Esophagus squamous epithelium (tissue), 5 donors: ENCODE data around the gene EXPH5. TPM values are rescaled to one million over a fixed set of nuclear protein-coding genes. Genes with fewer than 3 reads are reported as not detected.
"Not testable (repeated sequence)": the region's sequence is repeated elsewhere in the genome, so short reads cannot be mapped to it uniquely, and the experiment has no call there.

Source experiments
- DNase-seq: peaks from one replicate; lab custom pipeline; 2025; lab: John Stamatoyannopoulos, UW
- H3K27ac ChIP-seq, 4 donors: fragments of 200-600 bp; sonication (generic); one replicate each; pipeline ENCODE4 v1.5.1; 2016 to 2019; ENCODE audit warnings: mild to moderate bottlenecking in 1 of 4
- H3K27me3 ChIP-seq, 4 donors: fragments of 200-600 bp; sonication (generic); 1 replicate in 3 of 4; 2 replicates in 1 of 4; pipeline versions ENCODE4 v1.5.1 to v1.6.0; 2017 to 2021; ENCODE audit warnings: antibody characterized with exemption in 1 of 4
- H3K36me3 ChIP-seq, 3 donors: fragments of 200-600 bp; sonication (generic); one replicate each; pipeline ENCODE4 v1.5.1; 2016 to 2019
- H3K4me1 ChIP-seq, 3 donors: fragments of 200-600 bp; sonication (generic); one replicate each; pipeline ENCODE4 v1.5.1; 2017 to 2019
- H3K4me3 ChIP-seq, 4 donors: fragments of 200-600 bp; sonication (generic); 1 replicate in 3 of 4; 2 replicates in 1 of 4; pipeline ENCODE4 v1.5.1; 2016 to 2019; ENCODE audit warnings: mild to moderate bottlenecking in 2 of 4, moderate library complexity in 1 of 4
- H3K9me3 ChIP-seq, 3 donors: fragments of 200-600 bp; sonication (generic); one replicate each; pipeline ENCODE4 v1.5.1; 2016 to 2019
- CTCF ChIP-seq, 6 experiments: fragments of 450-650 bp in 4 of 6; fragments of 200-600 bp in 2 of 6; sonication (generic) in 2 of 6; IDR thresholded peaks; one replicate each; pipeline ENCODE4 v1.5.1; 2016 to 2019; ENCODE audit warnings: antibody characterized with exemption in 6 of 6, mild to moderate bottlenecking in 4 of 6, moderate library complexity in 4 of 6
- POLR2A ChIP-seq, 4 donors: fragments of 450-650 bp; IDR thresholded peaks; one replicate each; pipeline ENCODE4 v1.6.1; 2017; ENCODE audit warnings: antibody characterized with exemption in 4 of 4, mild to moderate bottlenecking in 4 of 4, moderate library complexity in 3 of 4
- WGBS, 2 donors: methylation state at CpG; one replicate each; pipeline ENCODE4 v1.1.5; 2018; 5-methylcytosine and 5-hydroxymethylcytosine counted together
- intact Hi-C: fragments of 100-400 bp; cut with DNase I; formaldehyde crosslinking; loops from one replicate; pipeline ENCODE4 v1.15.0; 2022
- total RNA-seq, 4 donors: library from RNA; depleted of rRNA; stranded (reverse); fragments of >200 nt; gene quantifications; one replicate each; pipeline ENCODE4 v1.1.0, GENCODE V29; 2016
- donor health status: DM: yes; HTN: yes; CAD: no.

Gene EXPH5
- total RNA-seq, 4 donors from 2014 or later, result 23.4 to 36.7 (median 26.7) TPM

GRCh38 chr11:108587109-108587508 is 6.5 kb downstream of the EXPH5 start:
- intact Hi-C loops, result no loop called here
- DNase-seq, result no peak
- 87 to 96% methylated on average over 4 of the region's 4 CpGs for WGBS, 2 donors
- Histone ChIP-seq H3K4me3 (no peak overlapping the region), H3K4me1 (peaks cover 0 to 28% (median 0%) of the 10 kb centered on the region in 3 donors), H3K27ac (no peak overlapping the region), H3K9me3 (no peaks in the 10 kb centered on the region), H3K27me3 (no peaks in the 10 kb centered on the region), H3K36me3 (no peaks in the 10 kb centered on the region)
- TF ChIP-seq CTCF (IDR thresholded peaks at IDR 0.05) (no peak), POLR2A (IDR thresholded peaks at IDR 0.05) (no peak)

GRCh38 chr11:108586600-108586999 is 7.0 kb downstream of the EXPH5 start:
- DNase-seq, result no peak
- TF ChIP-seq CTCF (IDR thresholded peaks at IDR 0.05) (no peak), POLR2A (IDR thresholded peaks at IDR 0.05) (no peak)
- Histone ChIP-seq H3K27me3 (no peaks in the 10 kb centered on the region), H3K27ac (no peak overlapping the region), H3K36me3 (no peaks in the 10 kb centered on the region), H3K9me3 (no peaks in the 10 kb centered on the region), H3K4me1 (peaks cover 0 to 23% (median 0%) of the 10 kb centered on the region in 3 donors), H3K4me3 (no peak overlapping the region)
- 94% methylated on average over 3 of the region's 3 CpGs for WGBS, 2 donors
- intact Hi-C loops, result no loop called here

GRCh38 chr11:108586185-108586584 is 7.4 kb downstream of the EXPH5 start:
- H3K4me3 ChIP-seq, H3K36me3 ChIP-seq, H3K27me3 ChIP-seq, H3K9me3 ChIP-seq, H3K27ac ChIP-seq, intact Hi-C loops, DNase-seq: not testable (repeated sequence)
- H3K4me1 ChIP-seq, result peaks cover 0 to 19% (median 0%) of the 10 kb centered on the region in 3 donors
- WGBS, 2 donors, result 91 to 97% methylated on average over 4 of the region's 4 CpGs

- intact Hi-C loops, result no loop called here
- no peak overlapping the region for H3K4me3 ChIP-seq
- peaks cover 0 to 18% (median 0%) of the 10 kb centered on the region in 3 donors for H3K4me1 ChIP-seq
- H3K36me3 ChIP-seq, result no peaks in the 10 kb centered on the region
- DNase-seq, result no peak
- no peak for TF ChIP-seq CTCF (IDR thresholded peaks at IDR 0.05)
- no peak for TF ChIP-seq POLR2A (IDR thresholded peaks at IDR 0.05)
- H3K9me3 ChIP-seq, result no peaks in the 10 kb centered on the region
- H3K27ac ChIP-seq, result no peak overlapping the region
- H3K27me3 ChIP-seq, result no peaks in the 10 kb centered on the region
Observed at GRCh38 chr11:108584973-108585372, 8.6 kb downstream of the EXPH5 start.

GRCh38 chr11:108580645-108581044 is 12.9 kb downstream of the EXPH5 start:
- H3K27ac ChIP-seq, result no peak overlapping the region
- H3K4me1 ChIP-seq, result no peaks in the 10 kb centered on the region
- H3K9me3 ChIP-seq, result no peaks in the 10 kb centered on the region
- H3K27me3 ChIP-seq, result no peaks in the 10 kb centered on the region
- no peaks in the 10 kb centered on the region for H3K36me3 ChIP-seq
- WGBS, 2 donors, result 71 to 93% methylated on average over 2 of the region's 2 CpGs
- H3K4me3 ChIP-seq, result no peak overlapping the region
- DNase-seq, result no peak
- intact Hi-C loops, result no loop called here
- no peak for TF ChIP-seq POLR2A (IDR thresholded peaks at IDR 0.05)

GRCh38 chr11:108580043-108580442 is 13.5 kb downstream of the EXPH5 start:
- Histone ChIP-seq H3K9me3 (no peaks in the 10 kb centered on the region), H3K27ac (no peak overlapping the region), H3K4me1 (no peaks in the 10 kb centered on the region), H3K27me3 (no peaks in the 10 kb centered on the region), H3K36me3 (no peaks in the 10 kb centered on the region), H3K4me3 (no peak overlapping the region)
- TF ChIP-seq CTCF (IDR thresholded peaks at IDR 0.05) (no peak), POLR2A (IDR thresholded peaks at IDR 0.05) (no peak)
- intact Hi-C loops, result no loop called here
- DNase-seq, result no peak
